Esophagus muscularis mucosa (tissue), 4 donors: ENCODE measurements around the gene FZD2. TPM values are rescaled to one million over a fixed set of nuclear protein-coding genes. Genes with fewer than 3 reads are reported as not detected.

Source experiments
- DNase-seq: peaks from one replicate; pipeline ENCODE4 v3.0.0-alpha.2; 2017; ENCODE audit errors: extremely low spot score
- H3K27ac ChIP-seq, 4 donors: fragments of 200-600 bp; sonication (generic); replicated peaks in 1 of 4; 1 replicate in 3 of 4; 2 replicates in 1 of 4; pipeline ENCODE4 v1.5.1; 2016 to 2019; ENCODE audit warnings: mild to moderate bottlenecking in 1 of 4
- H3K27me3 ChIP-seq, 4 donors: fragments of 200-600 bp; sonication (generic); one replicate each; pipeline versions ENCODE4 v1.5.1 to v1.6.0; 2016 to 2019
- H3K36me3 ChIP-seq, 4 donors: fragments of 200-600 bp; sonication (generic); one replicate each; pipeline ENCODE4 v1.5.1; 2016 to 2019
- H3K4me1 ChIP-seq, 4 donors: fragments of 200-600 bp; sonication (generic); one replicate each; pipeline ENCODE4 v1.5.1; 2016 to 2019
- H3K4me3 ChIP-seq, 4 donors: fragments of 200-600 bp; sonication (generic); 1 replicate in 2 of 4; 2 replicates in 2 of 4; pipeline ENCODE4 v1.5.1; 2016 to 2019; ENCODE audit warnings: mild to moderate bottlenecking in 4 of 4, moderate library complexity in 1 of 4
- H3K9me3 ChIP-seq, 4 donors: fragments of 200-600 bp; sonication (generic); 1 replicate in 3 of 4; 2 replicates in 1 of 4; pipeline ENCODE4 v1.5.1; 2016 to 2019
- CTCF ChIP-seq, 3 experiments: fragments of 200-600 bp in 2 of 3; fragments of 450-650 bp in 1 of 3; sonication (generic) in 2 of 3; IDR thresholded peaks; one replicate each; pipeline ENCODE4 v1.5.1; 2017 to 2019; ENCODE audit warnings: antibody characterized with exemption in 3 of 3, mild to moderate bottlenecking in 2 of 3, moderate library complexity in 1 of 3
- EP300 ChIP-seq: sonication (generic); formaldehyde crosslinking; IDR thresholded peaks from one replicate; pipeline ENCODE4 v1.6.1; 2017; ENCODE audit warnings: antibody characterized with exemption
- POLR2A ChIP-seq: fragments of 450-650 bp; IDR thresholded peaks from one replicate; pipeline ENCODE4 v1.6.1; 2017; ENCODE audit warnings: antibody characterized with exemption, moderate library complexity, mild to moderate bottlenecking, low read depth
- POLR2AphosphoS5 ChIP-seq, 2 donors: sonication (generic); formaldehyde crosslinking; IDR thresholded peaks; one replicate each; pipeline ENCODE4 v1.6.1; 2017; ENCODE audit warnings: antibody characterized with exemption in 2 of 2
- WGBS: methylation state at CpG from one replicate; pipeline ENCODE4 v1.1.5; 2018; 5-methylcytosine and 5-hydroxymethylcytosine counted together
- intact Hi-C: fragments of 100-400 bp; cut with DNase I; formaldehyde crosslinking; loops from one replicate; pipeline ENCODE4 v1.15.1; 2023
- total RNA-seq, 4 donors: library from RNA; depleted of rRNA; stranded (reverse); fragments of >200 nt; gene quantifications; one replicate each; pipeline versions ENCODE4 v1.1.0 to v1.2.1, GENCODE V29; 2016

The FZD2 gene
- total RNA-seq, 4 donors from 2014 or later, result 1.7 to 3.4 (median 1.9) TPM

GRCh38 chr17:44558710-44559633 is 1.7 kb downstream of the FZD2 start:
- Histone ChIP-seq H3K4me3 (peak overlapping the region in 3 of 4 donors; percentile 65 to 86 (median 68)), H3K27me3 (peaks cover 0 to 65% (median 17%) of the 10 kb centered on the region in 4 donors), H3K27ac (no peak overlapping the region), H3K9me3 (no peaks in the 10 kb centered on the region), H3K4me1 (peaks cover 5 to 40% (median 36%) of the 10 kb centered on the region in 4 donors), H3K36me3 (no peaks in the 10 kb centered on the region)
- DNase-seq, result no peak
- 35% methylated on average over 69 of the region's 74 CpGs for WGBS
- no peak for TF ChIP-seq EP300
- TF ChIP-seq POLR2AphosphoS5 (IDR thresholded peaks at IDR 0.05), result no peak
- no peak for TF ChIP-seq POLR2A
- TF ChIP-seq CTCF (IDR thresholded peaks at IDR 0.05), result no peak
- intact Hi-C loops, result no loop called here

GRCh38 chr17:44559634-44560554 is 2.6 kb downstream of the FZD2 start:
- intact Hi-C loops, result no loop called here
- Histone ChIP-seq H3K4me1 (peaks cover 5 to 40% (median 36%) of the 10 kb centered on the region in 4 donors), H3K27me3 (peaks cover 0 to 65% (median 17%) of the 10 kb centered on the region in 4 donors), H3K36me3 (no peaks in the 10 kb centered on the region), H3K27ac (no peak overlapping the region), H3K9me3 (no peaks in the 10 kb centered on the region), H3K4me3 (peak overlapping the region in 1 of 4 donors; percentile 14)
- TF ChIP-seq POLR2AphosphoS5 (IDR thresholded peaks at IDR 0.05) (no peak), CTCF (IDR thresholded peaks at IDR 0.05) (no peak), POLR2A (no peak), EP300 (no peak)
- no peak for DNase-seq
- WGBS, result 36% methylated on average over 16 of the region's 16 CpGs

- H3K4me1 ChIP-seq, result peaks cover 0 to 36% (median 30%) of the 10 kb centered on the region in 4 donors
- H3K27ac ChIP-seq, result no peak overlapping the region
- 72% methylated on average over 3 of the region's 3 CpGs for WGBS
- peaks cover 0 to 11% (median 9%) of the 10 kb centered on the region in 4 donors for H3K9me3 ChIP-seq
- no peaks in the 10 kb centered on the region for H3K36me3 ChIP-seq
- intact Hi-C loops, result no loop called here
- TF ChIP-seq EP300 (no peak), POLR2A (no peak), POLR2AphosphoS5 (IDR thresholded peaks at IDR 0.05) (no peak), CTCF (IDR thresholded peaks at IDR 0.05) (no peak)
- peaks cover 0 to 75% (median 17%) of the 10 kb centered on the region in 4 donors for H3K27me3 ChIP-seq
- no peak overlapping the region for H3K4me3 ChIP-seq
- DNase-seq, result no peak
Observed at GRCh38 chr17:44561237-44561623, 3.9 kb downstream of the FZD2 start.

GRCh38 chr17:44564429-44564828 is 7.1 kb downstream of the FZD2 start:
- no peak for DNase-seq
- intact Hi-C loops, result no loop called here
- Histone ChIP-seq H3K9me3 (peaks cover 0 to 13% (median 10%) of the 10 kb centered on the region in 4 donors), H3K27me3 (peaks cover 0 to 58% (median 4%) of the 10 kb centered on the region in 4 donors), H3K4me1 (peaks cover 0 to 7% (median 2%) of the 10 kb centered on the region in 4 donors), H3K27ac (no peak overlapping the region), H3K4me3 (no peak overlapping the region), H3K36me3 (no peaks in the 10 kb centered on the region)
- WGBS, result 73% methylated on average over 7 of the region's 7 CpGs
- no peak for TF ChIP-seq EP300
- TF ChIP-seq POLR2A, result no peak
- no peak for TF ChIP-seq POLR2AphosphoS5 (IDR thresholded peaks at IDR 0.05)
- no peak for TF ChIP-seq CTCF (IDR thresholded peaks at IDR 0.05)
